GM21786 (cell line): ENCODE data around the gene SRCAP.
A peak's percentile ranks its signal among the peaks of the same experiment; 100 is the strongest.

ENCODE experiments used
- ATAC-seq: cut with Tn5 transposase; IDR thresholded peaks from one replicate; pipeline ENCODE4 v1.9.1; 2021; ENCODE audit not compliant: unreplicated experiment

The SRCAP gene

GRCh38 chr16:30698816-30699614 is at the start of gene SRCAP:
Gene SRCAP (plus strand): TSS chr16:30699171. CDS start chr16:30700825, 1,654 bp downstream.
- peak; percentile 29 for ATAC-seq

- ATAC-seq: no peak
These were observed 49.1 kb upstream of the SRCAP start for GRCh38 chr16:30649725-30650368.

- ATAC-seq: peak; percentile 71
These were observed 48.4 kb upstream of the SRCAP start, which contains the start of gene PRR14 for GRCh38 chr16:30650369-30651123. Gene PRR14 (plus strand): TSS chr16:30650960. CDS start chr16:30651646, 686 bp downstream.

DNA sequence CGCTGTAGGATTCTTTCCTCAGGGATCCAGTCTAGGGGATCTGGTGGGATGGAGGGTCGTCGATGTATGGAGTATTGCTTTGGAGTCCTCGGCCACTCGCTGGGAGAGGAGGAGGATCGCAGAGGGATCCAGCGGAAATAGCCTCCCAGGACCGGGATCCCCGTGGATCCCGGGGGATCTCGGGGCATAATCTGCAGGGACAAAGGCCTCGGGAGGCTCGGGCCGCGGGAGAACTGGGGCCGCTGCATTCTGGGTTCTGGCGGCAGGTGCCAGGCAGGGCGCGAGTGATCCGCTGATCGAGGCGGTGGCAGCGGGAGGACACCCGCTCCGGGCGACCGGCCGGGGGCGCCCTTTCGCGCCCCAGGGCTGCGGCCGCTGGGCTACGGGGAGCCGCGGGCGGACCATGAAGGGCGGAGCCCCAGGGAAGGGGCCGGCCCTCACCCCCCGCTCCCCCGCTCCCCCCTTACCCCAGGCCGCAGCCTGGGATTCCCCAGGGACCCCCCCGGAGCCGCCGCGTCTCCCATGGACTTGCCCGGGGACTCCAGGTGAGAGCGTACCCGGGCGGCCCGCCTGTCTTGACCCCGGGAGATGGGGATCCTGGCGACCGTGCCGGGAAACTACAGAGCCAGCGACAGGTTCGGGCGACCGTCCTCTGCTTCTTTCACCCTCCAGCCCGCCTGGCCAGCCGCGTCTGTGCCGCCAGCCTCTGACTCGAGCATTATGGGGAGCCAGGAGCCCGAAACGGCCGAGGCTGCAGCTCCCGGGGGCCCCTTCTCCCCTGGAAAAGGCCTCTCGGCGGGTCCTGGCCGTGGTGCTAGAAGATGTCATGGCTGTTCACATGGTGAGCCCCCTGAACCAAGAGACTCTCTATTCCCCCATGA is 47.6 kb upstream of the SRCAP start:
- peak; percentile 41 for ATAC-seq

- no peak for ATAC-seq
These were observed 47.0 kb upstream of the SRCAP start for GRCh38 chr16:30652005-30652296.

DNA sequence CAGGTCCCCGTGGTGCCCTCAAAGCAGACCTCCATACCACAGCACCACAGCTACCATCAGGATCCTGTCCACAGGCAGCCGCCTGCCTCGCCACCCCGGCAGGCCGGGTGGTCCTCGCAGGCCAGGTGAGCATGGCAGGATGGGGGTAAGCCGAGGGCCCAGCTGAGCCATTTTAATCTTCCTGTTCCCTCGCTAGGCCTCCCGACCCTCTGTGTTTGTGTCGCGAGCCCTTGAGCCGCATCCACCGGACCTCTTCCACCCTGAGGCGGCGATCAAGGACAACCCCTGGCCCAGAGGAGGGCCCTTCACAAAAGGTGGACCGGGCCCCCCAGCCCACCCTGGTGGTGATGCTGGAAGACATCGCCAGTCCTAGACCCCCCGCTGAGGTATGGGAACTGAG is 46.3 kb upstream of the SRCAP start:
- no peak for ATAC-seq

GRCh38 chr16:30654856-30655255 is 44.1 kb upstream of the SRCAP start:
- ATAC-seq: no peak

- no peak for ATAC-seq
These were observed 43.1 kb upstream of the SRCAP start for GRCh38 chr16:30655815-30656347.

GRCh38 chr16:30656388-30656787 is 42.6 kb upstream of the SRCAP start:
- ATAC-seq: no peak

GRCh38 chr16:30656974-30657865 is 41.8 kb upstream of the SRCAP start:
- ATAC-seq: no peak

GRCh38 chr16:30657866-30658730 is 40.9 kb upstream of the SRCAP start, which contains the start of gene FBRS:
Gene FBRS (plus strand): TSS chr16:30658431. CDS start chr16:30659519, 1,088 bp downstream.
- peak; percentile 64 for ATAC-seq

GRCh38 chr16:30658731-30659506 is 40.1 kb upstream of the SRCAP start:
- ATAC-seq: peak; percentile 21

DNA sequence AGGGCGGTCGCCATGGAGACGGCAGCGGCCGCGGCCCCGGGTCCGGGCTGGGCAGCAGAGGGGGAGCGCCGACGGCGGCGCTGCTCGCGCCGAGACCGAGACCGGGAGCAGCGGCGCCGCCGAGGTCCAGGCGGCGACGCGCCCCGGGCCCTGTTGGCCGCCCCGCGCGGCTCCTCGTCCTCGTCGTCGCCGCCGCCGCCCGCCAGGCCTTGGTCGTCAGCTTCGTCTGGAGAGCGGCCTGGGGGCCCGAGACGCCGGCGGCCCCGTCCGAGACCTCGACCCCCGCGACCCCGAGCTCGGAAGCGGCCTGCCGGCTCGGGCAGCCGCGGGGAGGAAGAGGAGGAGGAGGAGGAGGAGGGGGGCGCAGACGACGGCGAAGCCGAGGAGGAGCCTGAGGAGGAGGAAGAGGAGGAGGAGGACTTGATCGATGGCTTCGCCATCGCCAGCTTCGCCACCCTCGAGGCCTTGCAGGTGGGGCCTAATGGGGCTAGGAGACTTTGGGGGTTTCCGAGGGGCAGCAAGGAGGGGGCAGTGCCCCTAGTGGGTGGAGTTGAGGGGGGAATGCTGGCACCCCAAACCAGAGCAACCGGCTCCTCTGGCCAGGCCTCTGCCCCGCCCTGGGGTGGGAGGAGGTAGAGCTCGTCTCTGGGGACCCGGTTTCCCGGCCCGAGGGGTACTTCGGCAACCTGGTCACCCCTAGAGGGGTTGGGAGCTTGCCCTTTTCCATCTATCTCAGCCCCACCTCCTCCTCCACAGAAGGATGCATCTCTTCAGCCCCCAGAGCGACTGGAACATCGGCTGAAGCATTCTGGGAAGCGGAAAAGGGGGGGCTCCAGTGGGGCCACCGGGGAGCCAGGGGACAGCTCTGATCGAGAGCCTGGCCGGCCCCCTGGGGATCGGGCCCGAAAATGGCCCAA is 39.2 kb upstream of the SRCAP start:
- no peak for ATAC-seq

- no peak for ATAC-seq
These were observed 38.3 kb upstream of the SRCAP start for GRCh38 chr16:30660424-30661261.

DNA sequence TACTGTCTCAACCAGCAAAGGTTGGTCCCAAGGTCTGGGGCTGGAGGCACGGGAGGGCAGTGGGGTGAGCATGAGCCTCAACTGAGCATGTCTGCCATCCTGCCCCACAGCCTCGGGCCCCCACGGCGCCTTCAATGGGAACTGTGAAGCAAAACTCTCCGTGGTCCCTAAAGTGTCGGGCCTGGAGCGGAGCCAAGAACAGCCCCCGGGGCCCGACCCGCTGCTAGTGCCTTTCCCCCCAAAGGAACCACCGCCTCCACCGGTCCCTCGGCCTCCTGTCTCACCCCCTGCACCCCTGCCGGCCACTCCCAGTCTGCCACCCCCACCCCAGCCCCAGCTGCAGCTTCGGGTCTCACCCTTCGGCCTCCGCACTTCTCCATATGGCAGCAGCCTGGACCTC is 36.5 kb upstream of the SRCAP start:
- no peak for ATAC-seq

DNA sequence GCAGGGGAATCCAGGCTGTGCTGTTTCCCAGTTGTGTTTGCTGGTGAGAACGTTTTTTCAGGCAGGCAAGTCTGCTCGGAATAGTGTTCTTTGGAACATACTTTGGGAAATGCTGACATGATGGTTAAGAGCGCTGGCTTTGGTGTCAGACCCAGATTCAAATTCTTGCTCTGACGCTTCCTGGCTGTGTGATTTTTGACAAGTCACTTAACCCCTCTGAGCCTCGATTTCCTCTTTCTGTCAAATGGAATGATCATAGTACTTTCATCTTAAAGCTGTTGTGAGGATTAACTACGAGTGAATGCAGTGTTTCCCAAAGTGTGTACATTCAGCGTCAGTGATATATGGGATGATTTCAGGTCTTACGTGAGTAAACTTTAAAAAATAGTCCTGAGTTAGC is 35.9 kb upstream of the SRCAP start:
- ATAC-seq: no peak
